ENCODE measurements around the gene ME3.

ME3 gene

DNA sequence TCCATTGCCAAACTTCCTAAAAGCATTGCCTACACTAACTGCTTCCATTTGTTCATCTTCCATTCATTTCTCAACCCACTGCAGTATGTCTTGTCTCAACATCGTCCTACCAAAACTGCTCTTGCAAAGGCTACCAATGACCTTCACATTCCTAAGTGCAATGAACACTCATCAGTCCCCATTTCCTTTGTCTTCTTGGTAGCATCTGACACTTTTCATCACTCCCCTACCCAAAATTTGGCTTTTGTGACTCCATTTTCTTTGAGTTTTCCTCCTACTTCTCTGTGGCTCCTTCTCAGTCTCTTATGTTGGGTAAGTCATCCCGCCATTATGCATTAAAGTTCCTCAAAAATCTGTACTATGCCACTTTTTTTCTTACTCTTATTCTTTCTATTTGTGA is 162.3 kb downstream of the ME3 start:
- no peak for DNase-seq

GRCh38 chr11:86509588-86509974 is 162.8 kb downstream of the ME3 start:
- no peak for DNase-seq

DNA sequence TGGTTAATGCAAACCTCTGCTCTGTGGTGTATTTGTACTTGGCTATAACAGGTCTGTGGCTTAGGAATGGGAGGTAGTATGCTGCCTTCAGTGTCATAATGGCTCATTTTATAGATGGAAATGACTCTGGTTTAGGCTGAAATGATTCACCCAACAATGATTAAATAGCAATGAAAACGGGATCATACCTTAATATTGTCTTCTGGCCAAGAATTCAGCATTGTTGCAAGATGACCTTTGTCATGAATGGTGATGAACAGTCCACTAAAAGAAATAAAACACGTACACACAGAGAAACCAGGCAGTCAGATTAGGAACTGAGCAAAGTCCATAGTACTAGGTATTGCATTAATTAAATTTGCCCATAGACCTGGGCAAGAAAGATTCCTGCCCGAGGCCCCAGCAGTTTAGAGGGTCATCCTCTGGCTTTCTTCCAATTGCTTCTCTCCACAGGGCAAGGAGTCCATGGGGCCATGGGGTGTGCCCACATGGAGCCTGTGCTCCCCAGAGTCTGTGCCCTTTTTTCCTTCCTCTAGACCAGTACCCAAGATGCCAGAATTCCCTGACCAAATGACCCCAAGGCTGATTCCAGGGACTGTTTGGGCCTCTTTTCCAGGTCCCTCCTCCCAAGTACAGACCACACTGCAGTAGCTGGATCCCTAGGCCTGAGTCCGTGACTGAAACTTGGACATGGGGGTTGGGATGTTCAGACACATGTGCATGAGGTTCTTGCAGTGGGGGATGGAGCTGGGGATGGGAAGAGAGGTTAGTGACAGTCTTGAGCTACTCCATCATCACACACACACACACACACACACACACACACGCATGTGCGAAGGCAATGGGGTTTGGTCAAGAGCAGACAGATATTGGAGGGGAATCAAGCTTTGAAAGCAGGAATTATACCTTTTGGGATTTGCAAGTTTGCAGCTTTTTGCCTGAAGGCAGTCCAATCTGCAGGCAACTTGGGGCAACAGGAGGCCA is 163.5 kb downstream of the ME3 start:
- peak; percentile 85 for DNase-seq

GRCh38 chr11:86507249-86507845 is 165.1 kb downstream of the ME3 start:
- DNase-seq: no peak

DNA sequence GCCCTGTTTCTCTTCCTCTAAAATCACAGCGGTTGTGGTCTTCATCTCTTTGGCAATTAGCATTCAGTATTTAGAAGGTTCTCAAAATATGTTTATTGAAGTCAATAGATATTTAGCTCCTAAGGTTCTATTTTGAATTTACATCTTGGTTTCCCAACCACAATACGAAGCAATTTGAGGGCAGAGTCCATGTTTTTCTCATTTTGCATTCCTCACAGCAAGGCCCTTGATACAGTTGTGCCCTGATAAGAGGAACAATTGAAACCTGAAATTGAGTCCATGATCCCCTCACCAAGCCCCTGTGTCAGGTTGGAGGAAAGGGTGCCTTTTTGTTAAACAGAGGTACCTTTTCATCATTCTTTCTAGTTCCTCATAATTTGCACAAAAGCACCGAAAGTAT is 166.2 kb downstream of the ME3 start:
- no peak for DNase-seq

DNA sequence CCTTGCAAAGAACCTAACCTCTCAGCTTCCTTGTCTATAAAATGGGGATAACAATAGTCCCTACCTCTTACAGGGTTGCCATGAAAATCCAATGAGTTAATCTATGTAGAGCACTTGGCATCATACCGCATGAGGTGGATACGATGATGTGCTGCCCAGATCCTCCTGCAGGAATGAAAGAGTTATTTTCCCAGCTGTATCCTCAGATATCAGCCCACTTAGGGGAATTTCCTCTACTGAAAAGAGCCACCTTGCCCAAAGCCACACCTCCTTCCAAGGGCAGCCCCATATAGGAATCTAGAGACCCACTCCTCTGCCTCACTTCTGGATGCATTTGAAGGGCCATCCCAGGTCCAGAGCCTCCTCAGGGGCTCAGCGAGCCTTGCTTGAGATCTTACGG is 169.3 kb downstream of the ME3 start:
- no peak for DNase-seq

GRCh38 chr11:86502137-86502642 is 170.2 kb downstream of the ME3 start:
- no peak for DNase-seq

DNA sequence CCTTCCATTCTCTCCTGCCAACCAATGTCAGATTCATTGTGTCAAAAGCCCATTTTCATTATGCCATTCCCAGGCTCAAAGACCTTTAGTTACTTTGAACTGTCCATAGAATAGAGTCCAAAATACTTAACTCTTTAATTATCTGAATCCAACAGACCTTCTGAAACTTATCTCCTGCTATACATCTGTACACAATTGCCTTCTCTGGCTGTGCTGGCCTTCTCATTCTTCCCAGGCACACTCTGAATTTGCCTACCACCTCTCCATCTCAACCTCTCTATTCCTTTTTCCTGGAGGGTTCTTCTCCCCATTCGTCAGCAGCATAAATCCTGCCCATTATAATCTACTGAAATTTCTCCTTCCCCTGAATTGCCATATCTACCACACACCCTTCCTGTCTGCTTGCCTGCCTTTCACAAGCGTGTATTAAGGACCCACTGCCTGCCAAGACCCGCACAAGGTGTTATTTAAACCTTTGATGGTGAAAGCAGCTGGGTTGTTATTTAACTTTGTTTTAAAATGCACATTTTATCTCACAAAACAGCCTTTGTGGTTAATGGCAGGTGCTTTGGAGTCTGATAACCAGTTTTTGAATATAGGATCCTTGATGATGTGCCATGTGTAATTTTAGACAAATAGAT is 171.8 kb downstream of the ME3 start:
- DNase-seq: no peak

- no peak for DNase-seq
These were observed 172.7 kb downstream of the ME3 start for GRCh38 chr11:86499723-86500129.

GRCh38 chr11:86497836-86498235 is 174.6 kb downstream of the ME3 start:
- no peak for DNase-seq

- no peak for DNase-seq
These were observed 175.1 kb downstream of the ME3 start for GRCh38 chr11:86497310-86497709.

DNA sequence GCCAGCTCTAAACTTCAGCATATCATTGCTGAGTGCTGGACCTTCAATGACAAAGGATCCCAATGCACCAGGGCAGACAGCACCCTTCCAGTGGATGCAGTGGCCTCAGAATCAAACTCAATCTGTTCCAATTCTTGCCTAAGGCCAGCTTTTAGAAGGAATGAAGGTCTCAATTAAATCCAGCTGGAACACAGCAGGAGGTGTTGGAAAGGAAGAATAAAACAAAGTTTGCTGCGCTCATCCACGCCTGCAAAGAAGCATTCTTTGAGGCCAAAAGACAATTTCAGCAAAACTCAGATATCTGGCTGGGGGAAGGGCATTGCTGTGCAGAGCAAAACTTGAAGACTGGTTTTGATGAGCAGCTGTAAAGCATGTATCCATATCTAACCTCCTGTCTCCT is 177.1 kb downstream of the ME3 start:
- no peak for DNase-seq

- DNase-seq: no peak
These were observed 179.9 kb downstream of the ME3 start for GRCh38 chr11:86492370-86493010.

- DNase-seq: no peak
These were observed 181.4 kb downstream of the ME3 start for GRCh38 chr11:86491027-86491426.

- DNase-seq: no peak
These were observed 181.8 kb downstream of the ME3 start for GRCh38 chr11:86490582-86490981.

- no peak for DNase-seq
These were observed 183.0 kb downstream of the ME3 start for GRCh38 chr11:86489442-86489841.

- DNase-seq: no peak
These were observed 183.9 kb downstream of the ME3 start for GRCh38 chr11:86488553-86488952.

- DNase-seq: no peak
These were observed 184.7 kb downstream of the ME3 start for GRCh38 chr11:86487671-86488070.

DNA sequence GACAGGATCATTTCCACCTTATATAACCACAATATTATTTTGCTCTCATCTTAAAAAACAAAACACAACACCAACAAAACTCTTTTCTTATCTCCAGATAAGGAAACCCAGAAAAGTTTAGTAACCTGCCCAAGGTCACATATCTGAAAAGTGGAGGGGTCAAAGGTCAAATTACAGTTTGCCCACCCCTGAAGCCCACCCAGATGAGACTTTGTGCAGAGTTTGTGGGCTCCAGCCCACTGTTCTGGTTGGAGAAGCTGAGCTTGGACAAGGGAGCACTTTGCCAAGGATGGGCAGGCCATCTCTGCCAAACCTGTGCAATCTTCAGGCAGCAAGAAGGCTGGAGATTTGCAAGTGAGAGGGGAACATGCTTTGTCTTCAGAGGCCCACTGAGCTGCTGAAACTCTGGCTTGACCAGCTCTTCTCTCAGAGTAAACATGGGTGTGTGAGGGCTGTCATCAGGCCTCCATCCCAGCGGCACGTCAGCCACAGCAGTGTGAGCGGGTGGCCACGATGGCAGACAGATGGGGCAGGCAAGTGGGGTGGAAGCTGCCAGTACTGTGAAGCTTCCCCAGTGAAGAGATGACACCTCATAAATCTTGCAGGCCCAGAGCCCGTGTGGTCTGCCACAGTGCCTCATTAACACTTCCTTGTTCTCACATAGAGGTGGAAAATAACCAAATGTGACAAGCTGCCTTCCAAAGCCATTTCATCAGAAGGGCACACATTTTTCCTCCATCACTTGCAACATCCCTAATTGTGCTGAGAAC is 186.0 kb downstream of the ME3 start:
- no peak for DNase-seq

GRCh38 chr11:86484795-86485166 is 187.6 kb downstream of the ME3 start:
- DNase-seq: no peak

GRCh38 chr11:86483940-86484794 is 188.2 kb downstream of the ME3 start:
- DNase-seq: peak; percentile 76

GRCh38 chr11:86483610-86483939 is 188.8 kb downstream of the ME3 start:
- DNase-seq: no peak
